Mucosa of gallbladder (tissue), 1 donor: Measurements from ENCODE around the gene LRRC61. TPM values are rescaled to one million over a fixed set of nuclear protein-coding genes. Genes with fewer than 3 reads are reported as not detected.
"Not testable (repeated sequence)": the region's sequence is repeated elsewhere in the genome, so short reads cannot be mapped to it uniquely, and the experiment has no call there.

Experiments
- DNase-seq: peaks from one replicate; pipeline ENCODE4 v3.0.0-alpha.2; 2020; ENCODE audit warnings: low spot score
- total RNA-seq: library from RNA; stranded (reverse); gene quantifications from one replicate; pipeline ENCODE4 v1.2.1, GENCODE V29; 2021
- donor health status: DM: no; HTN: no; CAD: no.

LRRC61 gene
- total RNA-seq, 1 donor from 2014 or later: 11.7 TPM

- DNase-seq: no peak
These were observed 60.7 kb downstream of the LRRC61 start for GRCh38 chr7:150383710-150384397.

DNA sequence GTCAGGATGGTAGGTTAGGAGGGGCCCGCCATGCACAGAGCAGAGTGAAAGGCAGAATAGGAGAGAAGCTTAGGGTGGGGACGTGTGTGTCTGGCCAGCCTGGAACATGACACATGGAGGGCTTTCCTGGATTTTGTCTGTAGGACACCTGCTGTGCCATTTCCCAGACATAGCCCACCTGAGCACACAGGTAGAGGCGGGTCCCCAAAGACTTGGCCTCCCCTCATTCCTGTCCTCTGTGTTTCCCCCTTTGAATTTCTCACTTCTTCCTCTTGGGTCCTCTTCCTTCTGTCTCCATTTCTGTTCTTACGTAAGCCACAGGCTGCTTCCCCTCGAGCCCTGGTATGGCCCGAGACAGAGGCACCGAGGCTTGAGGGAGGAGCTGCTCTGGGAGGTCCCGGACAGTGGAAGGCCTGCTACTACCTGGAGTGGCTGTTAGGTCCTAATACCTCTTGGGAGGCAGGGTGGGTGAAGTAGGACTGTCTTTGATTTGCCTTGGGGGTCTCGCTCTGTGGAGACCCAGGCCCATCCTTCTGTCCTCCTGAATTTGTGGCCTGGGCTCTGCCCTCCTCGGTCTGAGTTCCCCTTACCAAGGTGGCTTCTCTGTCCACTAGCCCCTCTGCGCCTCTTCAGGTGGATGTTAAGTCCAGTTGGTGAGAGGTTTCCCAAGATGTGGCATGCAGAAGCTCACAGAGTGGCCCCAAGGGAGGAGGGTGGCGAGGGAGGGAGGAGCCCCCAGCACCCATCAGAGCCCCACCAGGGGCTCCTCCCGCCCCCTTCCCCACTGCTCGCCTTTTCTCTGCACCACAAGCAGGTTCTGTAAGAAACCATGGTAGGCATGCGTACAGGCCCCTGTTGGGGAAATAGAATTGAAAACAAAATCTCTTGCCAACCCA is 61.5 kb downstream of the LRRC61 start:
- DNase-seq: no peak

DNA sequence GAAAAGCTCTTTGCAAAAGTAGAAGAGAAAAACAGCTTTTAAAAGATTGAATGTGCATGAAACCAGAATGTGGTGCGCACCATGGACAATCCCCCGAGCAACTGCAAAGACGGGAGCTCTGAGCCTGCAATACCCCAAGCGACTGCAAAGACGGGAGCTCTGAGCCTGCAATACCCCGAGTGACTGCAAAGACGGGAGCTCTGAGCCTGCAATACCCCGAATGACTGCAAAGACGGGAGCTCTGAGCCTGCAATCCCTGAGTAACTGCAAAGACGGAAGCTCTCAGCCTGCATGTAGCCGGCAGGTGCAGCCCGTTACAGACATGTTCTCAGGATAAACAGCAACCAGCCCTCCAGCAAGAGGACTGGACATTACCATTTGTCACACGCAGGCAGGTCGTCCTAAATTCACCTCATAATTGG is 62.2 kb downstream of the LRRC61 start:
- no peak for DNase-seq

DNA sequence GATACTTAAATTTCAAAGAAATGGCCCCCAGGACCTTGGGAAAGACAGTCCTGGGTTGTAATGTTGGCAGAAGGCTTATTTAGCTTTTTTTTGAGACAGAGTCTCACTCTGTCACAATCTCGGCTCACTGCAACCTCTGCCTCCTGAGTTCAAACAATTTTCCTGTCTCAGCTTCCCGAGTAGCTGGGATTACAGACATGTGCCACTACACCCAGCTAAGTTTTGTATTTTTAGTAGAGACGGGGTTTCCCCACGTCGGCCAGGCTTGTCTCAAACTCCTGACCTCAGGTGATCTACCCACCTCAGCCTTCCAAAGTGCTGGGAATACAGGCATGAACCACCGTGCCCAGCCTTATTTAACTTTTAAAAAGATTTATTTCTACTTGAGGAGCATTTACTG is 62.7 kb downstream of the LRRC61 start:
- DNase-seq: not testable (repeated sequence)

Other genes starting within 250 kb of the LRRC61 start
- gene ACTR3C, start 190 bp downstream of the LRRC61 start, total RNA-seq: 22.4 TPM
- 143 TPM for gene RARRES2, start 18.3 kb downstream of the LRRC61 start, total RNA-seq
- 145 TPM for gene REPIN1, start 45.5 kb downstream of the LRRC61 start, total RNA-seq
- gene ZNF775, start 56.0 kb downstream of the LRRC61 start, total RNA-seq: 9.4 TPM
- gene GIMAP8, start 127.3 kb downstream of the LRRC61 start, total RNA-seq: 11.4 TPM
- 16.9 TPM for gene GIMAP7, start 191.5 kb downstream of the LRRC61 start, total RNA-seq
- 39.9 TPM for gene GIMAP4, start 244.0 kb downstream of the LRRC61 start, total RNA-seq